GM21576 (cell line): ENCODE results near the gene SKA2.
"Not testable (repeated sequence)": the region's sequence is repeated elsewhere in the genome, so short reads cannot be mapped to it uniquely, and the experiment has no call there.

ENCODE experiments used
- ATAC-seq: cut with Tn5 transposase; IDR thresholded peaks from one replicate; pipeline ENCODE4 v1.9.1; 2021; ENCODE audit warnings: mild to moderate bottlenecking, moderate library complexity; ENCODE audit not compliant: unreplicated experiment

The SKA2 gene

GRCh38 chr17:59152925-59153324 is 2.1 kb downstream of the SKA2 start:
- no peak for ATAC-seq

- no peak for ATAC-seq
Measured at GRCh38 chr17:59151591-59151990, 3.4 kb downstream of the SKA2 start.

- ATAC-seq: no peak
Measured at GRCh38 chr17:59151006-59151405, 4.0 kb downstream of the SKA2 start.

- ATAC-seq: no peak
Measured at GRCh38 chr17:59149841-59150511, 5.0 kb downstream of the SKA2 start.

GRCh38 chr17:59149051-59149450 is 5.9 kb downstream of the SKA2 start:
- no peak for ATAC-seq

- no peak for ATAC-seq
Measured at GRCh38 chr17:59145571-59146096, 9.4 kb downstream of the SKA2 start.

GRCh38 chr17:59141860-59142259 is 13.1 kb downstream of the SKA2 start:
- no peak for ATAC-seq

GRCh38 chr17:59139939-59140338 is 15.0 kb downstream of the SKA2 start:
- ATAC-seq: no peak

GRCh38 chr17:59138339-59138738 is 16.6 kb downstream of the SKA2 start:
- not testable (repeated sequence) for ATAC-seq

GRCh38 chr17:59131131-59131530 is 23.9 kb downstream of the SKA2 start:
- ATAC-seq: no peak

GRCh38 chr17:59129814-59130213 is 25.2 kb downstream of the SKA2 start:
- no peak for ATAC-seq

GRCh38 chr17:59126809-59127417 is 28.1 kb downstream of the SKA2 start:
- ATAC-seq: no peak

GRCh38 chr17:59124665-59125064 is 30.3 kb downstream of the SKA2 start:
- no peak for ATAC-seq

- no peak for ATAC-seq
Measured at GRCh38 chr17:59121901-59122480, 33.0 kb downstream of the SKA2 start.

GRCh38 chr17:59115474-59115873 is 39.5 kb downstream of the SKA2 start:
- no peak for ATAC-seq

- ATAC-seq: no peak
Measured at GRCh38 chr17:59111539-59111938, 43.4 kb downstream of the SKA2 start.

- no peak for ATAC-seq
Measured at GRCh38 chr17:59110973-59111372, 44.0 kb downstream of the SKA2 start.

- ATAC-seq: no peak
Measured at GRCh38 chr17:59108400-59109102, 46.4 kb downstream of the SKA2 start.

- no peak for ATAC-seq
Measured at GRCh38 chr17:59107306-59107670, 47.7 kb downstream of the SKA2 start.

GRCh38 chr17:59106463-59107305 is 48.3 kb downstream of the SKA2 start, which contains the start of gene TRIM37:
Gene TRIM37, minus strand, starts transcription at chr17:59106880. Its CDS starts 419 bp downstream, at chr17:59106461.
- ATAC-seq: peak; percentile 90
